Kidney capillary endothelial cell (primary cell): ENCODE data around the gene BARX2.

Experiments
- DNase-seq: peaks from one replicate; pipeline ENCODE4 v3.0.0-alpha.2; 2018; ENCODE audit warnings: low spot score

BARX2 gene

DNA sequence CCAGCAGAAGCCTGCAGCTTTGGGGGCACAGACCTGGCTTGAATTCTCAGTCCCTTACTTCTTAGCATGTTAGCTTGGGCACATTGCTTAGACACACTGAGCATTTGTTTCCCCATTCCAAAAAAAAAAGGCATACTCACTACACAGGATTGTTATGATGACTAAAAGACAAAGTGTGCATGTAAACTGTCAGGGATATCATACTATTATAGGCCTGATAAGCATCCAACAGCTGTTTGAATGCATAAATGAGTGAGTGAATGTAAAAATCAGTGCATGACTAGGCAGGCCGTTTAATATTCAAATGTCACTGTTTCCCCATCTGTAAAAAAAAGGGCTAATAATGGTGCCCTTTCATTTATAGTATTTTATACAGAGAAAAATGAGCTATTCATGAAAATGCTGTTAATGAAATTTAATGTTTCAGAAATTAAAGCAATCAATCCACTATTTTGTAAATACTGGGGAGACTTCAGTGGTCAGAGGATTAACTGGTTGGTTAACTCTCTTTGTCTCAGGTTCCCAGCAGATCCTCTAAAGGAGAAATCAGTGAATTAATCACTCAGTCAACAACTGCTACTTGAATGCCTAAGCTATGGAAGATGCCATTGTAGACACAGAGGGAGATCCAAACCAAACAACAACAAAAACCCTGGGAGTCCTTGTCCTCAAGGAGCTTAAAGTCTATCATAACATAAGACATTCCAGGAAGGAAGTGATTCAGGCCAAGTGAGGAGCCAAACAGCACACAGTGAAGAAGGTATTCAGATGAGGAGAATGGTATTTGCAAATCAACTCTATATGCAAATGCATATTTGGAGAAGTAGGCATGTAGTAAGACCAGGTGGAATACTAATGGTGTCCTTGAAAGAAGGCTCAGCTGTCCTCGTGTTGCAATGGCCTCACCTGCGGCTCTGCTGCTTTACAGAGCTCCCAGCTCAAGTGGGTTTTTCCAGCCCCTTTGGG, 26.8 kb downstream of the BARX2 start:
- DNase-seq, result no peak

DNA sequence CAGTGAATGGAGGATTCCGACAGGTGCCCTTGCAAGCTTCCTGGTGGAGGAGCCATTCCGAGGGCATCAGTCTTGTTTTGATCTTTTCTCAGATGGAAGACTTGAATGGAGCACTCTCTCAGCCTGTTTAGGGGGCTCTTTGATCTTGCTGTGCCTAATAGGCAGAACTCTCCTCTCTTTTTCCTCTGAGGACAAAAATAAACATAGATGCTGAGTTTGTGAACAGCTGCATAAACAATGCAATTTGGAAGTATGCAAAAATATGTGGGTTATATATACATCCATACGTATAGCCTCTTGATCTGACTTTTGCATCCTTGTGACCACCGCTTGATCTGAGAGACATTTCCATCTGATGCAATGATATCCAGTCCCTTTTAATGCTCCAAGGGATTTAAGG, 29.1 kb downstream of the BARX2 start:
- no peak for DNase-seq

DNA sequence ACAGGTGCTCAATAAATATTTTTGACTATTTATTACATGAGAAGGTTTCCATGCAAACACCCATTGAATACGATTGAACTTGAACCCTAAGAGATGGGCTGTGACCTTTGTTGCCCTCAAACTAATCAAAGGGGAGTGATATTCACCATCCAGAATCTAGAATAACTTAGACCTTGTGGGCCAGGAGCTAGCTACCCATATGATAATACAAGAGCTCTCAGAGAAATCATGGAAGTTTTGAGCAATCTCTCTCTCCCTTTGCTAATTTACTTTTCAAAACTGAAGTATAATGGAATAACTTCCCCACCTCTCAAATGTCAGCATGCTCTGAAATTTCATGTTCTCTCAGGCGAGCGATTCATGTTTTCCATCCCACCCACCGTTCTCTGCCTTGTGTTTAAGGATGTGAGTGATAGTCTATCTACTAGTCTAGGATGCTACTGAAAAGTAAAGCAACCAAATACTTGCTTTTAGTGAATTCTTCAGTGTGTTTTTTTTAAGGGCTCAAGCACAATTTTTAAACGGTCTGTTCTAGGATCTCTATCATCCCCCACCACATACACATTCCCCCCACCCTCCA, 33.3 kb downstream of the BARX2 start:
- DNase-seq, result no peak

DNA sequence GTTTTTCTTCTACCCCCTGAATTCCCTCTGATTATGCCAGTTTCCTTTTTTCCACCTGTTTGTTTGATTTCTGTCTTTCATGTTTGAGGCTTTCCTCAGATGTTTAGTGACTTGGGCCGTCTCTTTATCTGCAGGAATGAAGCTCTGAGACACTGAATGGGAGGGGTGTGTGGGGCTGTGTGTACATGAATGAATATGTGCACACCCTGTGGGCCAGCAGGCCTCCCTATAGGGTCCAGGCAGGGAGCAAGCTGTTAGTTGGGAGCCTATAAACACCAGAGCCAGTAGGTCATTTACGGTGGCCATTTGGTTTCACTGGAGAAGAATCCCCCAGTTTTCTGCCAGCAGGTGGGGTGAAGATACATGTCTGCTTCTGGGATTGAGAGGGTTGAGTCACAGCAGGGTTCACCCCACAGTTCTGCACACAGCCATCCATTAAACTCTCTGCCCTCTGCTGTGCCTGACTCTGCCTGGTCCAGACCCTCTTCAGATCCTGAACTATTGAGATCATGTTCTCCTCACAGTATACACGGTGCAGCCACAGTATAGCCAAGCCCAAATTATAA, 34.8 kb downstream of the BARX2 start:
- DNase-seq, result no peak

DNA sequence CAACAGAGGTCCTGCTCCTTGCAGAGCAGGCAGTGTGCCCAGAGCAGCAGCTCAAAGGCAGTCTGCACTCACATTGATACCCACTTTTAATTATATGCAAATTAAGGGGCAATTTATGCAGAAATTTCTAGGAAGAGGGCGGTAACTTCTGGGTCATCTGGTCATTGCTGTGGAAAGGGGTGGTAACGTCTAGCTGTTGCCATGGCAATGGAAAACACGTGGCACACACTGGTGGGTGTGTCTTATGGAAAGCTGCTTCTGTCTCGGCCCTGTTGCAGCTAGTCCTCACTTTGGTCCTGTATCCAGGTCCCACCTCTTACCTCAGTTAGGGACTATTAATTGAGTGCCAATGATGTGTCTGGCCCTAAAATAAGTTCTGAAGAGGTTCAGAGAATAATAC, 36.8 kb downstream of the BARX2 start:
- no peak for DNase-seq

DNA sequence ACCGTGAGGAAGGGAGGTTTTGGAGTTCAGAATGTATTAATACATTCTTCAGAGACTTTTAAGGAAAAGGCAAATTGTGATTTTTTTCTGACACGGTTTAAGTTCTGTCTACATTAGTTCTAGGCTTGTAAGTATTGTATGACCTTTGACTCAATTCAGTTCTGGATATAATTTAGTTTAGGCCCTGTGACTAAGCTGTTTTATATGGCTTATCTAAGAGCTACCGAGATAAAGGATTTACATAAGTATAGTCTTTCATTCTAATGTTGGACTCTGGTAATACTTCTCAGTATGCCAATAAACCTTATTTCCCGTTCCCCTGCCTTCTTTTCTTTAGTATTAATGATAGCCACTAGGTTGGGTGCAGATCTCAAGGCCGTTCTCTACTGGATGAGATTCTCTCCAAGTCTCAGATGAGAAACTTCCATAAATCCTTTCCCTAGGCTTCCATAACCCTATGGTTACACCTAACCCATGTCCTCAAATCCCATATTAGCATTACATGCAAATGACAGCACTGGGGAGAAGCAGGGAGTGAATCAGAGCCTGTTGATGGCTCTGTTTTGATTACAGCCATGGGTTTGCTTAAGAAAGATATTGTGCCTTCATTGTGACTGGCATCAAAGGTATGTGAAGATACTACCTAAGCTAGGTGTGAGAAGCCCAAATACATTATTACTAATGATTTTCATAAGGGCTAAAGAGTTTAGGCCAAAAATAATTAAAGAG, 38.7 kb downstream of the BARX2 start:
- DNase-seq, result no peak

DNA sequence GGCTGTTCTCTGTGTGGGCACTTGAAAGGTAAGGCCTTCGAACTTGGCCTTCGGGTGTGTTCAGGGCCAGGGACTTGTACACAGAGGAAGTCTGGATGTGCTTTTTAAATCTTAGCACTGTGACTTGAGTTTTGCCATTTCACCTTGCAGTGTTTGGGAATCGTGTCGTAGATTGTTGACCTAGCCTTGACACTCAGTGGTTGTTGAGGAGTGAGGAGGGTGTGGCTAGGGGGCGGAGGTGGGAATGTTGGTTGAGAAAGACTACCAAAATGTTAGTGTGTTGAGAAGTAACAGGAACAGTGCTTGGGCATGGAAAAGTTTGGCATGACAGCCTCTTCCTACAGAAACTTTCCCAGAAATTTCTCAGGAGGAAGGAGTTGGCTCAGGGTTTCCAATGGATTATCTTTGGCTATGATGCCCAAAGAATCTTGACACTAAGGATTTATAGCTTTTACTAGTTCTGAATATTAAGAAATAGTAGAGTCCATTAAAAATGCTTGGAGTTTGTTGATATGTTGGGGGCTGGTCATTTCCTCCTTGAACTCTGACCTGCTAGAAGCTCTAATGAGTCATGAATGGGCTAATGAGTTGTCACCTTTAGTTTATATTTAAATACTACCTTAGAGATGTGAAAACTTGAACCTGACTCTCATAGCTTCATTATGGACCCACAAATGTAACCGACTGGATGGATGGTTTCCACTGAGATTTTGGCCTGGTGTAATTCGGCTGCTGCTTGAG, 40.6 kb downstream of the BARX2 start:
- DNase-seq, result no peak

DNA sequence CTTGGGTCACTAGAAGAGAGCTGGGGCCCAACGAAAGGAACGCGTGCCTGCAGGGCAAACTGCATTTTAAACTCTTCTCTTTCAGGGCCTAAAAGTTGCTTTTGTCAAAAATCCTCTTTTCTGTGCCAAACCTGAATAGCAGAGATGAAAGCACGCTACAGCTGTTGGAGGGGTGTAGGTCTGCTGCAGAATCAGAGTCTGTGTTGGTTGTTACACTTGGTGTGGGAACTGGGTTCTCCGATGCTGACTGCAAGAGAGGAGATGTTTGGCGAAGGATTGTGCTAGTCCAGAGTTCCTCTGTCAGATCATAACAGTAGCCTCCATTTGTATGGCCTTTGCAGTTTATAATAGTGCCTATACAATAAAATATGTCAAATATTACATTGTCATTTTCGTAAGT, 41.8 kb downstream of the BARX2 start:
- no peak for DNase-seq

DNA sequence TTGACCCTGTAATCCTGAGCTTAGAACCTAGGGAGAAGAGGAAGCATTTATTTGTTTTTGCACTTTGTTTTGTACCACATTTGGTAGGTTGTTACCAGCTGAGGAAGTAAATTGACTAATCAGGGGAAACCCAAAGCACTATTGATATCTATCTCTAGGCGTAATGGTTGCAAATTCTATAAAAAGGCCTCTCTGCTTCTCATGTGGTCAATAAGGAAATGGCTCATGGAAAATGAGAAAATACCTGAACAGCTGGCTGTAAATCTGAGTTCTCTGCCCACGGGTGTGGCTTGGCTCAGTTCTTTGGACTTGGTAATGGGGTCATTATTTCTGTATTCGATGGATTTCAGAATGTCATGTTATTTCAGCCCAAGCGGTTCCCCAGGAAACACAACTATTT, 42.4 kb downstream of the BARX2 start:
- DNase-seq, result no peak

DNA sequence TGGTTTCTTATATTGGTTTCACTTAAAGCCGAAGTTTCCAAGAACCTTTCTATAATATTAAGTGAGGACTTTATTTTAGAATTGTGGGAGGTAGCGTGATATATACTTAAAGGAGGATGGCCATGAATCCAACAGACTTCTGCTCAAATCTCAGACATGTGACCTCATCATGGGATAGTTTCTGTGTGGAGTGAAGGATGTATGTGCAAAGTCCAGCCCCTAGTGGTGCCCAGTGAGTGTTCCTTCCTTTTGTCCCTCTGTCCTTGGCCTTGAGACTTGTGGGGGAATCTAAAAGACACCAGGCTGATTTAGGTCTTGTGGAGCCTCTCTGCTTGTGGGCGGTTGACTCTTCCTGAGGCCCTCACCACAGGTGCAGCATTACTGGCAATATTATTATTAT, 43.7 kb downstream of the BARX2 start:
- no peak for DNase-seq

DNA sequence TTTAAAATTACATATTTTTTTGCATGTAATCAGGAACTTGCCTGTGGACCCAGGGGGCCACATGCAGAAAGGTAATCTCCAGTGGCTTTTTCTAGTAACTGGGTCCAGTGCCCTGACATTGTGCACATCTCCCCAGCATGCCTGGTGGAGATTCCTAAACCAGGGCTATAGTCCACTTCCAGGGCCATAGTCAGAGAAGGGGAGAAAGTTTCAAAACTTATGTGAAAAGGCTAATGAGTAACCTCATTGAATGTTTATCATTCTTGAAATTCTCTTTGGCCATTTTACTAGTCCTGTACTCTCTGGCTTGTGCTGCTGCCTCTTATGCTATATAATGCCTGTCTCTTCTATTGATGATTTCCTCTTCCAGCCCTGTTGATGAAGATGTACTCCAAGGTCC, 47.8 kb downstream of the BARX2 start:
- no peak for DNase-seq

DNA sequence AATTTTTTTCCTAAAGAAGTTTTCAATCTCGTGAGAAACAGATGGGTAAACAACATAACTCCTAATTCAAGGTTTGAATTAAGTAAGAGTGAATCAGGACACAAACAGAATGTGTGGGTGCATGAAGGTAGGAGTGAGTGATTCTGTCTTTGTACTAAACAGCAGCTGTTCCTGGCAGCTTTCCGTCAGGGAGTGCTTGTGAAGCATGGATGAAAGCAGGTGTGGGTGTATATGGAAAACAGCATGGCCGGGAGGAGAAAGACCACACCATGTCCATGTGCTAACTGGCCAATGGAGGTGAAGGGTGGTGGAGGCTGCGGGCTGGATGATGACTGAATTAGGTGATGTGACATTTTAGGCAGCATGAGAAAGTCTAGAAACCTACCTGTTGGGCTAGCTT, 49.6 kb downstream of the BARX2 start:
- DNase-seq, result no peak

DNA sequence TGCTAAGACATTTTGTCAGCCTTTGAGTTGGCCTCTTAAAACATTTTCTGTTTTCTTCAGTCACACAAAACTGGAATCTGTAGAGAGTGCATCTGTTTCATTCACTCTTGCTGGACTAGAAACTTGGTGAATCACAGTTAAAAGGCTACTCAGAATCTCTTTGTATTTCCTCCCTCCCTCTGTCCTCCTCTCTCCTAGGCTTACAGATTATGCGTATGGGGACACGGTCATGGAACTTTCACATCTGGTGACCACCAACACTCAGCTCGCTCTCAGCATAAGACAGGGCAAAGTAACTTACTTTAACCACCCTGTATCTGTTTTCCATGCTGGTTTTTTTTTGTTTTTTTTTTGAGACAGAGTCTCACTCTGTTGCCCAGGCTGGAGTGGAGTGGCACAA, 50.4 kb downstream of the BARX2 start:
- no peak for DNase-seq

DNA sequence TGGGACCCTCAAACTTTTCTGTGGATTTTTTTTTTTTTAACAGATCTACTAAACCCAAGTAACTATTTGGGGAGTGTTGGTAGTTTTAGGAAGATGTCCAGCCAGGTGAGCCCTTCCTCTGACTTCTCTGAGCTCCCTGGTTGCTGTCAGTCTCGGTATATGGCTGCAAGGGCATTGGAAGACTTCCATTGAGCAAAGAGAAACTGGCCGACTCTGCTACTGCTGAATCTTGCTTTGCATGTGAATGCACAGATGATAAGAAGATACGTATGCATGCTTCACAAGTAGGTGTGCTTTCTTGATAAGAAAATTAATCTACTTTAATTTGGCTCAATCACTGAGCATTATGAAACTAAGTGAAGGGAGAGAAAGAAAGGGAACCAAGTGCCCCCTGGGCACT, 51.1 kb downstream of the BARX2 start:
- no peak for DNase-seq

DNA sequence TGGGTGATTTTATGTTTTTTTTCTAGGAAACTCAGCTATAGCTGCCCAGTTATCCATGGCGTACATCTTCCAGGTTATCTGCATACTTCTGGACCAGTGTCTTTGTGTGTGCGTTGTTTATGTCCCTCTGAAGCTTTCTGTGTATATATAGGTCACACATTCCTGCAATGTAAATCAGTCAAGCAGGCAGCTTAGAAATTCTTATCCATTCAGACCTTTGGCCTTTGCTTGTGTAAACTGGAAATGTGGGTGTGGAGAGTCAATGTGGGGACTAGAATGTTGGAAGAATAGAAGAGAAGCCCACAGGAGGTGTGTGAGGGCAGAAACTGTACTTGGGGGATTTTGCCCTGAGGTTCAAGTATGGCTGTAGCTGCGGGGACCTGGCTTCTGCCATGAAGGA, 51.7 kb downstream of the BARX2 start:
- no peak for DNase-seq

DNA sequence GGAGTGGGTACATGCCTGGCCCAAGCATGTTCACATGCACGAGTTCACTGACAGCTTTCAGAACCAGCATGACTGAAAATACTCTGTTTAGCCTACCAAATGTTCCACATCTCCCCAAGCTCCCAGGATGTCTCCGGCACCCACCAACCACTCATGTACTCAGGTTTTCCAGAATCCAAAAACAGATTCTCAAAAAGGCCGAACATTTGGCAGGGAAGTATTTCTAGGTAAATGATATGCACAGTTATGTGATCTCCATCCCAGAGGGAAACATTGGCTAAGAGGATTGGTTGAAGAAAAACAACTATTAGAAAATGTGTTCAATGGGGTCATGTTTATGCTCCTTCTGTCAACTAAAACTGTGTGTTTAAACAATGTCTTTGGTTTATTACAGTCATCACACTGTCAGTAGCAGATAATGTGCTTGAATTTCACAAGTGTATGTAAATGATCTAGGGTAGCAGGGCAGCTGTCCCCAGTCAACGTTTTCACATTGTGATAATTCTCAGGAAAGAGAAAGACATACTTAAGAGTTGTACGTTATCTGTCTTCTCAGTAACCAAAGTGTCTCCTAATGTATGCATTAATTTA, 52.3 kb downstream of the BARX2 start:
- DNase-seq, result no peak

DNA sequence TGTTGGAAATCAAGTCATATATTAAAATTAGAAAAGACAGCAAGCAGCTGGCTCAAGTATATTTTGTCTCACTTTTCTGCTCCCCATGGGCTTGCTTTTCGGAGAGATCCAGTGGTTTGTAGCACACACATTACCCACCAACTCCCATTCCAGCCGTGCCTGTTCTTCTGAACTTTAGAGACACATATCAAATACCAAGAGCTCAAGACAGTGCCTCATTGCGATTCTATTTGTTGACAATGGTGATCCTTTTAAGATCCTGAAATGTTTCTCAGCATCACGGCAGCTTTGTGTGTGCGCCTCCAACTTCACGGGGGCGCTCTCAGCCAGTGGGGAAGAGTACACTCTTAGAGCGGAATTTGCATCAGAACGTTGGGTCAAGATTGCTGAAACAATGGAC, 52.9 kb downstream of the BARX2 start:
- no peak for DNase-seq

DNA sequence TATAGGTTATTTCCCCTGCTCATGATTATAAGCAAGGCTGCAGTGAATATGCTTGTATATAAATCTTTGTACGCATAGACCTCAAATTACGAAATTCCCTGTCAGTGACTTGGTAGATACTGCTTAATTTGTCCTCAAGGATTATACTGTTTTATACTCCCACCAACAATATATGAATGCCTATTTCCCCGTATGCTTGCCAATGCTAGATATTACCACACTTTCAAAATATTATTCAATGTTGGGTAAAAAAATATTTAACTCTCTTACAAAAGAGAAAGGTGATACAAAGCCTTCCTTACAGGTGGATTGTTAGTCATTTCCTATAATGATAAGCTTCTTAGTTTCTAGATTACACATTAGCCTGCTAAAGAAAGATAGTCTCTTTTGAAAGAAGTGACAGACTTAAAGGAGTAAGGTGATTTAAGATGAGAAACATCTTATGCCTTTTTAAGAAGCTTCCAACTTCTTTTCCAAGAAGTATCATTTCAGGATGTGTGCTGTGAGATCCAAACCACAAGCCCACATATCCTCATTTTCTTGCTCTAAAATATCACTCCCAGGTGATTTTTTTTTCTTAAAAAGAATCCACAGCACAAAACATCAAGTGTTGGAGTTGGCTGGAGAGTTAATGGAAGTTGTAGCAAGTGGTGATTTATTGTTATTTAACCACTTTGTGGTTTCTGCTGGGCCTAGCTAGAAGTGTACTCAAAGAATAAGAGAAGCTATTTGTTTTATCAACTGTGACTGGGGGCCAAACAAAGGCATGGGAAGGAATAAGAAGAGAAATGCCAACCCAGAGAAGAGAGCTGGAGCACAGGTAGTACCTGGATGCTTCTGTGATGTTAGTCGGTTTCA, 59.2 kb downstream of the BARX2 start:
- DNase-seq, result no peak

DNA sequence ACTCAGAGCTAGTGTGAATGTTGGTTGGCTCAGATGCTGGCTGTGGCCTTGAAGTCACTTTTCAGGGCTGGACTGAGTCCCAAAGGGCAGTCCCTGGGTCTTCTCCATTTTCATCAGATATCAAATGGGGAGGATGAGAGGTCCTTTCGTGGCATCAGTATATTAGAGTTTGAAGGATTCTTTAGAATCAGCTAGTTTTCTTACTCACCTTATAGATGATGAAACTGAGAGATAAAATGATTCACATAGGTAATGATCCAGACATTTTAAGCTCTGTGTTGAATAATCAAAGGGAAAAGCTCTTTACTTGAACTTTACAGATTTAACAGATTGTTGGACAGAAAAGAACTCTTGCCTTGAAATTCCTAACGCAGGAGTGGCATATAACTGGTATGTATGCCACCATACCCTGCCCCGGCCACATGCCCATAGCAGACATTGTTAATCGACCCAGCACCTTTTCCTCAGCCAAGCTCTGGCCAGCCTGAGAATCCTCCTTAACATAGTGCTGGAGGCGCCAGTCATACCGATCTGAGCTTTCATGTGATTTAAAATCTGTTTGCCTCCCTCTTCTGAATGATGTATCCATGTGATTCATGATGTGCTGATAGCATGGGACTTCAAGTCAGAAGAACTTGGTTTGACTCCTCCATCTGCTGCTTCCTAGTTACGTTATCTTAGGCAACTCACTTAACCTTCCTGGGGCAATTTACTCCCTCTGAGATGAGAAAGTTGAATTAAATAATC, 60.0 kb downstream of the BARX2 start:
- no peak for DNase-seq

DNA sequence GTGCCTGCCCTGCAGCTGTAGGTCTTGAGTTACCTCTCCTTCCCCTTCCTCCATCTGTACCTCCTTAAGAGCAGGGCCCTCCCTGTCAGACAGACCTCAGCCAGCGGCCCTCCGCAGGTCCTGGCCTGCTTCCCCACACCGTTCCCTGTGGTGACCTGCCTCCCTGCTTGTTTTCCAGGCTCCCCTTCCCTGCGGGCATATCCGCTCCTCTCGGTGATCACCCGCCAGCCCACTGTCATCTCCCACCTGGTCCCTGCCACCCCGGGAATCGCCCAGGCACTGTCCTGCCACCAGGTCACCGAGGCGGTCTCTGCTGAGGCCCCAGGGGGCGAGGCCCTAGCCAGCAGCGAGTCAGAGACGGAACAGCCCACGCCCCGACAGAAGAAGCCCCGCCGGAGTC, 60.9 kb downstream of the BARX2 start:
- DNase-seq, result no peak
